Glomerular visceral epithelial cell (primary cell): Measurements from ENCODE around the gene SEPHS1.
A peak's percentile ranks its signal among the peaks of the same experiment; 100 is the strongest.

ENCODE experiments used
- DNase-seq: peaks from one replicate; pipeline ENCODE4 v3.0.0-alpha.2; 2016; ENCODE audit errors: extremely low spot score

SEPHS1 gene

GRCh38 chr10:13328613-13329012 is 19.5 kb downstream of the SEPHS1 start:
- DNase-seq, result no peak

DNA sequence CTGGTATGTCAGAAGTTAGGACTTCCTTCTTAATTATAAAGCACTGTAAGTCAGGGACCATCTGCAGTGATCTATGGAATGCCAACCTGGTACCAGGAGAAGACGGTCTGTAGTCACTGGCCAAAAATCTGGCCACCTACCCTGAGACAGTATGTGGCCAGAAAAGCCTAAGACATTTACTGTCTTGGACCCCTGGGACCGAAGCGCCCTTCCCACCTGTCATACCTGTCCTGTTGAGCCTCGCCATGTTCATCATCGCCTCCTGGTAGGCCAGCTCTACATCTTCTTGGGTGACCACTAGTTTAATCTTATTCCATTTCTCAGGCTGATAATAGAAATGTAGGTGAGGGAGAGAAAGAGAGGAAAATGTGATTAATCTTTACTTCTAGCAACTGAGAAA is 20.0 kb downstream of the SEPHS1 start:
- DNase-seq, result no peak

GRCh38 chr10:13327534-13327933 is 20.6 kb downstream of the SEPHS1 start:
- DNase-seq, result no peak

- DNase-seq, result no peak
Observed at GRCh38 chr10:13322615-13323148, 25.4 kb downstream of the SEPHS1 start.

- no peak for DNase-seq
Observed at GRCh38 chr10:13321576-13321975, 26.5 kb downstream of the SEPHS1 start.

- DNase-seq, result no peak
Observed at GRCh38 chr10:13319166-13319565, 28.9 kb downstream of the SEPHS1 start.

DNA sequence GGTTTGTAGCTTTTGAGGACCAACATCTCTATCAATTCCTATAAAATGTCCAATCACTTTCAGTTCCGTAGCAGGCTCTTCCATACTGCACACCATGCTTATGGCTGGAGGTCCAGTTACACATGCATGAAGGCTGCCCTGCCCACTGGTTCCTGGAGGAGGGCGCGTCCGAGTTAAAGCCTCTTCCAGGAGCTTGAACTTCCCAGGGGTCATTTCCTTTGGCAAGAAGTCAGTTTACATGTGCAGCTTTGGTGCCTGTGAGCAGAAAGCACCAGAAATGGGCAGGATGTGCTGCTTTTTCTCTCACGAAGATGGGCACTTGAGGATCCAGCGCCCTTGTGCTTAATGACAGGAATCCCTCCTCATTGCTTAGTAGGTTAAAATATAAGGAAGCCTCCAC is 30.6 kb downstream of the SEPHS1 start:
- no peak for DNase-seq

GRCh38 chr10:13316635-13317311 is 31.3 kb downstream of the SEPHS1 start:
- no peak for DNase-seq

- no peak for DNase-seq
Observed at GRCh38 chr10:13315361-13315760, 32.7 kb downstream of the SEPHS1 start.

DNA sequence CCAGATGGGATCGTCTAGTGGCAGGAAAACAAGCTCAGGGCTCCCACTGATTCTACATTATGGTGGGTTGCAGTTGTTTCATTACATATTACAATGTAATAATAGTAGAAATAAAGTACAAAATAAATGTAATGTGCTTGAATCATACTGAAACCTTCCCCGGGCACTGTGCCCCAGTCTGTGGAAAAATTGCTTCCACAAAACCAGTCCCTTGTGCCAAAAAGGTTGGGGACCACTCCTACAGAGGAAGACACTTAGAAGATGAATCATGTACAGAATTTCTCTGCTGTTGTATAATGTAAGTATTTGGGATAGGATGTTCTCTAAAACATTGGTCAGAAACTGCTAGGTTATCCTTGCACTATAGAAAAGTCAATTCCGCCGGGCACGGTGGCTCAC is 36.9 kb downstream of the SEPHS1 start:
- DNase-seq, result no peak

GRCh38 chr10:13310518-13311176 is 37.4 kb downstream of the SEPHS1 start:
- DNase-seq, result no peak

GRCh38 chr10:13309792-13310191 is 38.3 kb downstream of the SEPHS1 start:
- no peak for DNase-seq

- DNase-seq, result no peak
Observed at GRCh38 chr10:13308096-13308495, 40.0 kb downstream of the SEPHS1 start.

DNA sequence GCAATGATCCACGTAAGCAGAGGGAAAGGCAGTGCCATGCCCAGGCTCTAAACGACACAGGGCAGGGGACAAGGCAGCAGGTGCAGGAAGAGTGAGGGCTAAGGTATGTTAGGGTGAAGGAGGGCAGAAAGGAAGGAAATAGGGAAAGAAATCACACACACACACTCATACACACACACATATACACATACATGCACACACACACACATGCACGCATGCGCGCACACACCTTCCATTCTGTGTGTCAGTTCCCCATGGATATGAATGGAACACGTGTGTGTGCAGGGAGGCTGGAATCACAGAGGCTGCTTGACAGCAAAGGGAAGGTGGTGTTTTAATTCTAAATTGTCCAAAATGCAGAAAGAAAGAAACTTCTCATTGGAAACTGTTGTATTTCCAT is 42.0 kb downstream of the SEPHS1 start:
- DNase-seq, result no peak

DNA sequence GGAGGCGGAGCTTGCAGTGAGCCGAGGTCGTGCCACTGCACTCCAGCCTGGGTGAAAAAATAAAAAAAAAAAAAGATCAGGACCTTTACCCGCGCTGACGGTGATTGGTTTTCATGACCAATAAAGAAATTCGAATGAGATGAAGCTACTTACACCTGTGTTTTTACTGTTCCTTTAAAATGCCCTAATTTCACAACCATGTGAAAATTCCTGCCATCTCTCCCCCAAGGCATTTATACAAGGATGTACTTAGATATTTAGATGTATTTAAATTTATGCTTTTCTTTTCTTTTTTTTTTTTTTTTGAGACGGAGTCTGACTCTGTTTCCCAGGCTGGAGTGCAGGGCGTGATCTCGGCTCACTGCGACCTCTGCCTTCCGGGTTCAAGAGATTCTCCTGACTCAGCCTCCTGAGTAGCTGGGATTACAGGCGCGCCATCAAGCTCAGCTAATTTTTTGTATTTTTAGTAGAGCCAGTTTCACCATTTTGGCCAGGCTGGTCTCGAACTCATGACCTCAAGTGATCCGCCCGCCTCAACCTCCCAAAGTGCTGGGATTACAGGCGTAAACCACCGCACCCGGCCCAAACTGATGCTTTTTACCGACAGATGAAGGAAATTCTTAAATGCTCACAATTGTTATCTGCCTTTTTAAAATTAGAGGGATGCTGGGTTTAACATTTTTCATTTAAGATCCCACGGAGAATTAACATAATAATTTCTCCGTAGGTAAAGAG is 45.1 kb downstream of the SEPHS1 start:
- DNase-seq, result no peak

- peak; percentile 85 for DNase-seq
Observed at GRCh38 chr10:13299437-13300287, 48.4 kb downstream of the SEPHS1 start, which contains the start of gene PHYH. PHYH (minus strand) TSS chr10:13300064; CDS start chr10:13300042, 22 bp downstream.

DNA sequence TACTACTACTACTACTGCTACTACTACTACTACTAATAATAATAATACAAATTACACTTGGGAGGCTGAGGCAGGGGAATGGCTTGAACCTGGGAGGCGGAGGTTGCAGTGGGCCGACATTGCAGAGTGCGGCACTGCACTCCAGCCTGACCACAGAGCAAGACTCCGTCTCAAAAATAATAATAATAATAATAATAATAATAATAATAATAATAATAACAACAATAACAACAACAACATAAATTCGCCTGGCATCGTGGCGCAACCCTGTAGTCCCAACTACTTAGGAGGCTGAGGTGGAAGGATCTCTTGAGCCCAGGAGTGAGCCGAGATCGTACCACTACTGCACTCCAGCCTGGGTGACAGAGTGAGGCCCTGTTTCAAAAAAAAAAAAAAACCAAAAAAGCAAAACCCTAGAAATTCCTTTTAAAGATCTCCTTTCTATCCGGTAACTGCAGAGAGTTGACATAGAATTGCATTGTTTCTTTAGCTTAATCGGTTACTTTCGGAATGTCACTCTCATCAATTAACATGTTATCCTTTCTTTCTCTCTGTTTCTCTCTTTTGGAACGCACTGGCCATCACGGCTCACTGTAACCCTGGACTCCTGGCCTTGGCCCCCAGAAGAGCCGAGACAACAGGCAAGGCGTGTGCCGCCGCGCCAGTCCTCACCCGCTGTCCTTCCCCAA is 49.2 kb downstream of the SEPHS1 start:
- DNase-seq, result no peak

DNA sequence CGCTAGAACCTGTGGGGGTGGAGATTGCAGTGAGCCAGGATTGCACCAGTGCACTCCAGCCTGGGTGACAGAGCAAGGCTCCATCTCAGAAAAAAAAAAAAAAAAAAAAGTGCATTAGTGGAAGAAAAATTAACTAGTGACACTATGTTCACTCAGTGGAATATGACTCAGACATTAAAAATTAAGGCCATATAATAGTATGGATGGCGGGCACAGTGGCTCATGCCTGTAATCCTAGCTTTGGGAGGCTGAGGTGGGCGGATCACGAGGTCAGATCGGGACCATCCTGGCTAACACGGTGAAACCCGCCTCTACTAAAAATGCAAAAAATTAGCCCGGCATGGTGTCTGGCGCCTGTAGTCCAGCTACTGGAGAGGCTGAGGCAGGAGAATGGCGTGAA is 51.6 kb downstream of the SEPHS1 start:
- DNase-seq, result no peak

GRCh38 chr10:13294784-13295183 is 53.3 kb downstream of the SEPHS1 start:
- no peak for DNase-seq

DNA sequence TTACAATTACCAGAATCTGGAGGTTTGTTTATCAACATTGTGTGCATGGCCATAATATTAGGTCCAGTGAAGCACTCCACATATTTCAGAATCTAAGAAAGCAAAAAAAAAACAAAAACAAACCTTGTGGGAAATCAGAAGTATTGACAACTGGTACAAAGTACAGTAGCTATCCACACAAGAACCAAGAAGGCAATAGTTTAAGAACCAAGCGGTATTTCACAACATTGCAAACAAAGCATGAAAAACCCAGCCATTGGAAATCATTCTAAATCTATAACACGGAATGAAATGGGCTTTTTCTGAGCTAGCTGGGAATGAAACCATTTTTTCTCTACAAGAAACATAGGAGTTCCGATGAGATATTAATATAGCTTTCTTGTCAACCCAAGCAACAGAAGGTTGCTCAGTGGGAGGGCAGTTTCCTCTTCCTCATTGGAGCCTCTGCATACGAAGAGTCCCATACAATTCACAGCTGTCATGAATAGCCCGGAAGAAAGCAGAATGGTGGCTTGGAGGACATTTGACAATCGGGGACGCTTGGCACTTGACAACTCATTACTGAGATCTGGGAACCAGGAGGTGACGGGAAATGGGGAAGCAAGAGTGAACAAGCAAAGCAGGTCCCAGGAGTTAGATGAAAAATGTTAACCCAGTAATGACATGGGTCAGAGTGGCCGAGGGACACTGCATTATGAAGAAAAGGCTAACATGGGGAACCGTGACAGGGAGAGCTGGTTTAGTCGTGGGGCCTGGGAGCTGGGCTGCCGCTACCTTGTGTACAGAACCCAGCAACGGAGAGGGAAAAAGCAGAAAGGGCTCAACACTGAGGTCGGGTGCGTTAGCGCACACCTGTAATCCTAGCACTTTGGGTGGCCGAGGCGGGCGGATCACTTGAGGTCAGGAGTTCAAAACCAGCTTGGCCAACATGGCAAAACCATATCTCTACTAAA is 56.0 kb downstream of the SEPHS1 start:
- DNase-seq, result no peak
